Measurements from ENCODE around the gene HOXD3. TPM values are rescaled to one million over a fixed set of nuclear protein-coding genes. Genes with fewer than 3 reads are reported as not detected.
A peak's percentile ranks its signal among the peaks of the same experiment; 100 is the strongest.

Gene HOXD3
- total RNA-seq, 1 donor: 1.1 TPM

DNA sequence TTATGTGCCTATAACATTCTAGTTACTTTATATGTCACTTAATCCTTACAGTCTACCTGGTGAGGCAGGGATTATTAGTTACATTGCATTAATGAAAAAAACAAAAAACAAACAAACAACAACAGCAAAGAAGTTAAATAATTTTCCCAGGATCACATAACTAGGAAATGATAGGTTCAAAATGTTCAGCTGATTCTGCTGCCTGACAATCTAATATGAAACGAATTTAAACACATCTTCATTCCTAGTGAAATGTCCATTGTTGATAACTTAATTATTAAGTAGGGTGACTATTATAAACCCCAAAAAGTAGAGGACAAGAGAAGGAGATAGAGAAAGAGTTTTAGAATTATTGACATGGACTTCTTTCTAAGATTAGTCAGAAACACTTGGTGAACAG, 54.0 kb downstream of the HOXD3 start:
- Histone ChIP-seq H3K4me1 (ENCODE audit: insufficient read depth, low read length) (no peaks in the 10 kb centered on the region), H3K79me2 (ENCODE audit: insufficient read depth, low read length) (no peaks in the 10 kb centered on the region), H3K27me3 (ENCODE audit: insufficient read depth, low read length) (peaks cover 5% of the 10 kb centered on the region), H2AFZ (ENCODE audit: low read length) (no peak overlapping the region), H3K4me3 (ENCODE audit: insufficient read depth, low read length) (no peak overlapping the region), H4K20me1 (ENCODE audit: insufficient read depth, low read length) (no peaks in the 10 kb centered on the region), H3K4me2 (ENCODE audit: insufficient read depth, low read length) (no peak overlapping the region), H3K27ac (ENCODE audit: low read depth, low read length) (no peak overlapping the region), H3K36me3 (ENCODE audit: insufficient read depth, low read length) (no peaks in the 10 kb centered on the region), H3K9me3 (ENCODE audit: low read depth, low read length) (no peaks in the 10 kb centered on the region)
- TF ChIP-seq, protein P1, sequence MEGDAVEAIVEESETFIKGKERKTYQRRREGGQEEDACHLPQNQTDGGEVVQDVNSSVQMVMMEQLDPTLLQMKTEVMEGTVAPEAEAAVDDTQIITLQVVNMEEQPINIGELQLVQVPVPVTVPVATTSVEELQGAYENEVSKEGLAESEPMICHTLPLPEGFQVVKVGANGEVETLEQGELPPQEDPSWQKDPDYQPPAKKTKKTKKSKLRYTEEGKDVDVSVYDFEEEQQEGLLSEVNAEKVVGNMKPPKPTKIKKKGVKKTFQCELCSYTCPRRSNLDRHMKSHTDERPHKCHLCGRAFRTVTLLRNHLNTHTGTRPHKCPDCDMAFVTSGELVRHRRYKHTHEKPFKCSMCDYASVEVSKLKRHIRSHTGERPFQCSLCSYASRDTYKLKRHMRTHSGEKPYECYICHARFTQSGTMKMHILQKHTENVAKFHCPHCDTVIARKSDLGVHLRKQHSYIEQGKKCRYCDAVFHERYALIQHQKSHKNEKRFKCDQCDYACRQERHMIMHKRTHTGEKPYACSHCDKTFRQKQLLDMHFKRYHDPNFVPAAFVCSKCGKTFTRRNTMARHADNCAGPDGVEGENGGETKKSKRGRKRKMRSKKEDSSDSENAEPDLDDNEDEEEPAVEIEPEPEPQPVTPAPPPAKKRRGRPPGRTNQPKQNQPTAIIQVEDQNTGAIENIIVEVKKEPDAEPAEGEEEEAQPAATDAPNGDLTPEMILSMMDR (IDR thresholded peaks at IDR 0.05; ENCODE audit: extremely low read depth, low read depth, low read length): no peak
- DNase-seq (ENCODE audit: insufficient read length, low spot score, missing footprints): no peak

DNA sequence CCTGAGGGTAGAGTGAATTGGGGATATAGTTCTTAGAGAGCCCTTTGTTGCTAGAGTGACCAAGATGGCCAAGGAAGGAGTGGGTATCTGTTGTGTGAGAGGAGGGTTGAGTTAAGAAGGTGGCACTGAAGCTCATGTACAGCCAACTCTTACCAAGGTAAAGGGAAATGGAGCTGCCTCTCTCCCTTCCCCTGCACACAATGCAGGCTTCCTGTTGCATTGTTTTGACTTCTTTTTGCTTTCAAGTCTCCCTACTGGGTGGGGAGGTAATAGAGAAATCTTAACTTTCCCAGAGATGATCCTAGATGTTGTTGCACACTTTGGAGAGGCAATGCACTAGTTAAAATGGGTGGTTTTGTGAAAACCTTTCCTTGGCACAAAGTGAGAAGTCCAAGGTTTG, 55.2 kb downstream of the HOXD3 start:
- TF ChIP-seq, protein P1 (IDR thresholded peaks at IDR 0.05; ENCODE audit: extremely low read depth, low read depth, low read length): no peak
- Histone ChIP-seq H3K4me2 (ENCODE audit: insufficient read depth, low read length) (no peak overlapping the region), H3K27ac (ENCODE audit: low read depth, low read length) (no peak overlapping the region), H3K79me2 (ENCODE audit: insufficient read depth, low read length) (no peaks in the 10 kb centered on the region), H2AFZ (ENCODE audit: low read length) (no peak overlapping the region), H4K20me1 (ENCODE audit: insufficient read depth, low read length) (no peaks in the 10 kb centered on the region), H3K36me3 (ENCODE audit: insufficient read depth, low read length) (no peaks in the 10 kb centered on the region), H3K27me3 (ENCODE audit: insufficient read depth, low read length) (peaks cover 5% of the 10 kb centered on the region), H3K9me3 (ENCODE audit: low read depth, low read length) (no peaks in the 10 kb centered on the region), H3K4me3 (ENCODE audit: insufficient read depth, low read length) (no peak overlapping the region), H3K4me1 (ENCODE audit: insufficient read depth, low read length) (no peaks in the 10 kb centered on the region)
- no peak for DNase-seq (ENCODE audit: insufficient read length, low spot score, missing footprints)

GRCh38 chr2:176213406-176213805, 56.3 kb downstream of the HOXD3 start:
- Histone ChIP-seq H3K4me1 (ENCODE audit: insufficient read depth, low read length) (no peaks in the 10 kb centered on the region), H4K20me1 (ENCODE audit: insufficient read depth, low read length) (no peaks in the 10 kb centered on the region), H3K27ac (ENCODE audit: low read depth, low read length) (no peak overlapping the region), H3K79me2 (ENCODE audit: insufficient read depth, low read length) (no peaks in the 10 kb centered on the region), H2AFZ (ENCODE audit: low read length) (no peak overlapping the region), H3K36me3 (ENCODE audit: insufficient read depth, low read length) (no peaks in the 10 kb centered on the region), H3K27me3 (ENCODE audit: insufficient read depth, low read length) (peaks cover 5% of the 10 kb centered on the region), H3K4me2 (ENCODE audit: insufficient read depth, low read length) (no peak overlapping the region), H3K4me3 (ENCODE audit: insufficient read depth, low read length) (no peak overlapping the region), H3K9me3 (ENCODE audit: low read depth, low read length) (no peaks in the 10 kb centered on the region)
- no peak for DNase-seq (ENCODE audit: insufficient read length, low spot score, missing footprints)
- TF ChIP-seq, protein P1 (IDR thresholded peaks at IDR 0.05; ENCODE audit: extremely low read depth, low read depth, low read length): no peak

Small RNAs within 50 kb of the gene (small RNA-seq; reads per million reads assigned to genes)
- 2,552 reads per million, percentile 99 among the genes with 10 or more reads in this experiment for gene MIR10B

Other genes with a start within 250 kb of the HOXD3 start
- 51.0 and 55.0 TPM in 2 replicates for gene LNPK, start 155.0 kb upstream of the HOXD3 start, total RNA-seq
- under 0.01 TPM in 1 of 2 replicates, not detected in the other for gene EVX2, start 73.3 kb upstream of the HOXD3 start, total RNA-seq
- gene HOXD13, start 64.6 kb upstream of the HOXD3 start, total RNA-seq: not detected in 2 replicates
- not detected in 2 replicates for gene HOXD12, start 57.5 kb upstream of the HOXD3 start, total RNA-seq
- gene HOXD11, start 50.0 kb upstream of the HOXD3 start, total RNA-seq: not detected in 2 replicates
- not detected in 2 replicates for gene HOXD10, start 40.5 kb upstream of the HOXD3 start, total RNA-seq
- gene HOXD9, start 34.6 kb upstream of the HOXD3 start, total RNA-seq: 0.36 and 0.59 TPM in 2 replicates
- 3.3 and 5.6 TPM in 2 replicates for gene HOXD8, start 27.6 kb upstream of the HOXD3 start, total RNA-seq
- 0.36 and 1.2 TPM in 2 replicates for gene HOXD4, start 5.8 kb upstream of the HOXD3 start, total RNA-seq
- gene HOXD1, start 31.4 kb downstream of the HOXD3 start, total RNA-seq: not detected in 2 replicates
- 13.0 and 14.4 TPM in 2 replicates for gene MTX2, start 112.1 kb downstream of the HOXD3 start, total RNA-seq

Data from osteoblast (primary cell).